ENCODE measurements around the gene PSENEN.

DNA sequence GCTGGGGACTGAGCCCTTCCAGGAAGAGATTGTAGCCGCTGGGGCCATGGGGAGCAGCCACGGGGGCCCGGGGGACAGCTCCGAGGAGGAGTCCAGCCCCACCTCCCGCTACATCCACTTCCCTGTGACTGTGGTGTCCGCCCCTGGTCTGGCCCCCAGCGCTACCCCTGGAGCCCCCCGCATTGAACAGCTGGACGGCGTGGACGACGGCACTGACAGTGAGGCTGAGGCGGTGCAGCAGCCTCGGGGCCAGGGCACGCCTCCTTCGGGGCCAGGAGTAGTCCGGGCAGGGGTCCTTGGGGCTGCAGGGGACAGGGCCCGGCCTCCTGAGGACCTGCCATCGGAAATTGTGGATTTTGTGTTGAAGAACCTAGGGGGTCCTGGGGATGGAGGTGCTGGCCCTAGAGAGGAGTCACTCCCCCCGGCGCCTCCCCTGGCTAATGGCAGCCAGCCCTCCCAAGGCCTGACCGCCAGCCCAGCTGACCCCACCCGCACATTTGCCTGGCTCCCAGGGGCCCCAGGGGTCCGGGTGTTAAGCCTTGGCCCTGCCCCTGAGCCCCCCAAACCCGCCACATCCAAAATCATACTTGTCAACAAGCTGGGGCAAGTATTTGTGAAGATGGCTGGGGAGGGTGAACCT, 12.8 kb upstream of the PSENEN start:
- TF ChIP-seq, protein P1, sequence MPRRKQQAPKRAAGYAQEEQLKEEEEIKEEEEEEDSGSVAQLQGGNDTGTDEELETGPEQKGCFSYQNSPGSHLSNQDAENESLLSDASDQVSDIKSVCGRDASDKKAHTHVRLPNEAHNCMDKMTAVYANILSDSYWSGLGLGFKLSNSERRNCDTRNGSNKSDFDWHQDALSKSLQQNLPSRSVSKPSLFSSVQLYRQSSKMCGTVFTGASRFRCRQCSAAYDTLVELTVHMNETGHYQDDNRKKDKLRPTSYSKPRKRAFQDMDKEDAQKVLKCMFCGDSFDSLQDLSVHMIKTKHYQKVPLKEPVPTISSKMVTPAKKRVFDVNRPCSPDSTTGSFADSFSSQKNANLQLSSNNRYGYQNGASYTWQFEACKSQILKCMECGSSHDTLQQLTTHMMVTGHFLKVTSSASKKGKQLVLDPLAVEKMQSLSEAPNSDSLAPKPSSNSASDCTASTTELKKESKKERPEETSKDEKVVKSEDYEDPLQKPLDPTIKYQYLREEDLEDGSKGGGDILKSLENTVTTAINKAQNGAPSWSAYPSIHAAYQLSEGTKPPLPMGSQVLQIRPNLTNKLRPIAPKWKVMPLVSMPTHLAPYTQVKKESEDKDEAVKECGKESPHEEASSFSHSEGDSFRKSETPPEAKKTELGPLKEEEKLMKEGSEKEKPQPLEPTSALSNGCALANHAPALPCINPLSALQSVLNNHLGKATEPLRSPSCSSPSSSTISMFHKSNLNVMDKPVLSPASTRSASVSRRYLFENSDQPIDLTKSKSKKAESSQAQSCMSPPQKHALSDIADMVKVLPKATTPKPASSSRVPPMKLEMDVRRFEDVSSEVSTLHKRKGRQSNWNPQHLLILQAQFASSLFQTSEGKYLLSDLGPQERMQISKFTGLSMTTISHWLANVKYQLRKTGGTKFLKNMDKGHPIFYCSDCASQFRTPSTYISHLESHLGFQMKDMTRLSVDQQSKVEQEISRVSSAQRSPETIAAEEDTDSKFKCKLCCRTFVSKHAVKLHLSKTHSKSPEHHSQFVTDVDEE (CRISPR knock-in tag; IDR thresholded peaks at IDR 0.05) = no peak
- TF ChIP-seq ZNF8 (CRISPR knock-in tag; IDR thresholded peaks at IDR 0.05) (no peak), GLIS3 (CRISPR knock-in tag; IDR thresholded peaks at IDR 0.05) (no peak), ARNTL (CRISPR knock-in tag; IDR thresholded peaks at IDR 0.05; ENCODE audit: borderline replicate concordance, low read depth) (no peak), ZFP30 (CRISPR knock-in tag; IDR thresholded peaks at IDR 0.05) (no peak), RARB (CRISPR knock-in tag; IDR thresholded peaks at IDR 0.05) (no peak), POU6F1 (CRISPR knock-in tag; IDR thresholded peaks at IDR 0.05; ENCODE audit: borderline replicate concordance, low read depth) (no peak), CSDC2 (CRISPR knock-in tag; IDR thresholded peaks at IDR 0.05) (no peak)
- TF ChIP-seq, protein P2, sequence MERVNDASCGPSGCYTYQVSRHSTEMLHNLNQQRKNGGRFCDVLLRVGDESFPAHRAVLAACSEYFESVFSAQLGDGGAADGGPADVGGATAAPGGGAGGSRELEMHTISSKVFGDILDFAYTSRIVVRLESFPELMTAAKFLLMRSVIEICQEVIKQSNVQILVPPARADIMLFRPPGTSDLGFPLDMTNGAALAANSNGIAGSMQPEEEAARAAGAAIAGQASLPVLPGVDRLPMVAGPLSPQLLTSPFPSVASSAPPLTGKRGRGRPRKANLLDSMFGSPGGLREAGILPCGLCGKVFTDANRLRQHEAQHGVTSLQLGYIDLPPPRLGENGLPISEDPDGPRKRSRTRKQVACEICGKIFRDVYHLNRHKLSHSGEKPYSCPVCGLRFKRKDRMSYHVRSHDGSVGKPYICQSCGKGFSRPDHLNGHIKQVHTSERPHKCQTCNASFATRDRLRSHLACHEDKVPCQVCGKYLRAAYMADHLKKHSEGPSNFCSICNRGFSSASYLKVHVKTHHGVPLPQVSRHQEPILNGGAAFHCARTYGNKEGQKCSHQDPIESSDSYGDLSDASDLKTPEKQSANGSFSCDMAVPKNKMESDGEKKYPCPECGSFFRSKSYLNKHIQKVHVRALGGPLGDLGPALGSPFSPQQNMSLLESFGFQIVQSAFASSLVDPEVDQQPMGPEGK (CRISPR knock-in tag; IDR thresholded peaks at IDR 0.05; ENCODE audit: borderline replicate concordance) = no peak
- TF ChIP-seq, protein P3, sequence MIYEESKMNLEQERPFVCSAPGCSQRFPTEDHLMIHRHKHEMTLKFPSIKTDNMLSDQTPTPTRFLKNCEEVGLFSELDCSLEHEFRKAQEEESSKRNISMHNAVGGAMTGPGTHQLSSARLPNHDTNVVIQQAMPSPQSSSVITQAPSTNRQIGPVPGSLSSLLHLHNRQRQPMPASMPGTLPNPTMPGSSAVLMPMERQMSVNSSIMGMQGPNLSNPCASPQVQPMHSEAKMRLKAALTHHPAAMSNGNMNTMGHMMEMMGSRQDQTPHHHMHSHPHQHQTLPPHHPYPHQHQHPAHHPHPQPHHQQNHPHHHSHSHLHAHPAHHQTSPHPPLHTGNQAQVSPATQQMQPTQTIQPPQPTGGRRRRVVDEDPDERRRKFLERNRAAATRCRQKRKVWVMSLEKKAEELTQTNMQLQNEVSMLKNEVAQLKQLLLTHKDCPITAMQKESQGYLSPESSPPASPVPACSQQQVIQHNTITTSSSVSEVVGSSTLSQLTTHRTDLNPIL (CRISPR knock-in tag; IDR thresholded peaks at IDR 0.05; ENCODE audit: low read depth) = no peak

All from SK-N-SH treated with all-trans-retinoic acid at 6 μM for 48 hours (cell line).